GM12878 (cell line): ENCODE results near the gene PDE10A. TPM values are rescaled to one million over a fixed set of nuclear protein-coding genes. Genes with fewer than 3 reads are reported as not detected.

ENCODE experiments used
- ATAC-seq: fragments of 200-7000 bp; cut with Tn5 transposase; 3 replicates; pipeline ENCODE4 v1.9.1; 2020; ENCODE audit warnings: mild to moderate bottlenecking, moderate library complexity
- BruUV-seq: library from RNA; stranded (reverse); fragments of 400-500 nt; replicated peaks from 2 replicates; lab custom pipeline; 2021; lab: Mats Ljungman, UMichigan
- CTCF ChIA-PET: fragments of 300-600 bp; sonication (Branson Sonifier 250); formaldehyde crosslinking; extraction: SDS; loops from one replicate; lab custom pipeline; 2021; ENCODE audit warnings: inconsistent platforms; lab: Yijun Ruan, JAX
- POLR2A ChIA-PET: fragments of 350-600 bp; formaldehyde crosslinking; extraction: SDS; loops from one replicate; lab custom pipeline; 2021; ENCODE audit warnings: inconsistent platforms; lab: Charles Lee
- RAD21 ChIA-PET: fragments of 300-600 bp; sonication (Branson Sonifier 250); formaldehyde crosslinking; loops from one replicate; lab custom pipeline; 2023; ENCODE audit warnings: antibody characterized with exemption; ENCODE audit not compliant: unreplicated experiment; lab: Charles Lee
- SMC1A ChIA-PET: fragments of 300-600 bp; sonication (Branson Sonifier 250); formaldehyde crosslinking; loops from one replicate; lab custom pipeline; 2023; ENCODE audit not compliant: unreplicated experiment, uncharacterized antibody; lab: Charles Lee
- DNase-seq: peaks from one replicate; pipeline ENCODE4 v3.0.0-alpha.2; 2011; ENCODE audit warnings: low read depth, low spot score
- FAIRE-seq: peaks from 3 replicates; lab custom pipeline; 2011; peaks lifted over from hg19 to GRCh38; lab: Jason Lieb, UNC
- H2AFZ ChIP-seq: 2 replicates; pipeline ENCODE4 v1.6.0; 2011; ENCODE audit warnings: low read depth, low read length, control low read depth; ENCODE audit not compliant: control insufficient read depth
- H3K27ac ChIP-seq: 2 replicates; pipeline ENCODE4 v1.5.1; 2011; ENCODE audit warnings: control low read depth; ENCODE audit not compliant: control insufficient read depth, insufficient read depth
- H3K27me3 ChIP-seq, 2 experiments: replicated peaks in 1 of 2; 2 replicates each; pipeline versions ENCODE4 v1.6.0 to v1.6.1; 2011; ENCODE audit warnings: low read length in 1 of 2; ENCODE audit not compliant: control insufficient read depth in 2 of 2, insufficient read depth in 2 of 2
- H3K36me3 ChIP-seq, 2 experiments: 2 replicates each; pipeline ENCODE4 v1.5.1; 2011; ENCODE audit warnings: low read length in 1 of 2; ENCODE audit not compliant: control insufficient read depth in 2 of 2, insufficient read depth in 2 of 2
- H3K4me1 ChIP-seq: 2 replicates; pipeline ENCODE4 v1.6.1; 2011; ENCODE audit warnings: mild to moderate bottlenecking, low read length, moderate library complexity, mixed read lengths; ENCODE audit not compliant: control insufficient read depth, insufficient read depth
- H3K4me2 ChIP-seq: 2 replicates; pipeline ENCODE4 v1.6.0; 2011; ENCODE audit warnings: control low read depth; ENCODE audit not compliant: control insufficient read depth, insufficient read depth
- H3K4me3 ChIP-seq: fragments of 200-600 bp; sonication (generic); 2 replicates; pipeline ENCODE4 v1.5.1; 2016
- H3K79me2 ChIP-seq: 2 replicates; pipeline ENCODE4 v1.6.0; 2011; ENCODE audit warnings: low read length; ENCODE audit not compliant: control insufficient read depth, insufficient read depth
- H3K9ac ChIP-seq: 2 replicates; pipeline ENCODE4 v1.8.0; 2011; ENCODE audit warnings: low read length, control low read depth, mixed read lengths; ENCODE audit not compliant: control insufficient read depth, insufficient read depth
- H3K9me3 ChIP-seq: replicated peaks from 3 replicates; pipeline ENCODE4 v1.5.1; 2011; ENCODE audit warnings: mild to moderate bottlenecking, low read length; ENCODE audit not compliant: control insufficient read depth, insufficient read depth
- H4K20me1 ChIP-seq: 2 replicates; pipeline ENCODE4 v1.6.0; 2011; ENCODE audit not compliant: control insufficient read depth, insufficient read depth
- CHD2 ChIP-seq: IDR thresholded peaks from 2 replicates; pipeline ENCODE4 v1.6.1; 2011; ENCODE audit warnings: low read depth, low read length, improper control_type of control experiment, borderline replicate concordance
- CREB1 ChIP-seq: IDR thresholded peaks from 2 replicates; pipeline ENCODE4 v1.6.1; 2012; ENCODE audit warnings: low read depth, mild to moderate bottlenecking, inconsistent platforms
- IKZF1 ChIP-seq: fragments of 450-650 bp; conservative IDR thresholded peaks from 2 replicates; pipeline ENCODE4 v1.6.1; 2017; ENCODE audit warnings: antibody characterized with exemption, mild to moderate bottlenecking
- MTA2 ChIP-seq: fragments of 450-650 bp; IDR thresholded peaks from 2 replicates; pipeline ENCODE4 v1.6.1; 2016; ENCODE audit warnings: low read depth, mild to moderate bottlenecking, moderate library complexity
- MTA3 ChIP-seq: IDR thresholded peaks from 2 replicates; pipeline ENCODE4 v1.6.1; 2012; ENCODE audit warnings: low read length, inconsistent platforms, borderline replicate concordance
- MYB ChIP-seq: fragments of 150-350 bp; IDR thresholded peaks from 2 replicates; pipeline ENCODE4 v1.6.1; 2014; ENCODE audit warnings: mild to moderate bottlenecking, low read depth, low read length, borderline replicate concordance
- SPI1 ChIP-seq: IDR thresholded peaks from 2 replicates; pipeline ENCODE4 v1.6.1; 2011; ENCODE audit warnings: low read depth, mild to moderate bottlenecking, low read length, moderate library complexity, borderline replicate concordance; ENCODE audit not compliant: insufficient read depth
- YY1 ChIP-seq: IDR thresholded peaks from 2 replicates; pipeline ENCODE4 v1.6.1; 2011; ENCODE audit warnings: low read depth, mild to moderate bottlenecking, low read length
- ZNF217 ChIP-seq: fragments of 450-650 bp; IDR thresholded peaks from 2 replicates; pipeline ENCODE4 v1.6.1; 2017; ENCODE audit warnings: antibody characterized with exemption, mild to moderate bottlenecking
- ZZZ3 ChIP-seq: IDR thresholded peaks from 2 replicates; pipeline ENCODE4 v1.6.1; 2011; ENCODE audit warnings: low read depth; ENCODE audit not compliant: control insufficient read depth, insufficient read length
- WGBS: methylation state at CpG from one replicate; pipeline ENCODE4 v1.1.6; 2016; ENCODE audit warnings: low lambda C conversion rate; ENCODE audit not compliant: insufficient replicate concordance, insufficient coverage; ENCODE audit errors: missing lambda C conversion rate; 5-methylcytosine and 5-hydroxymethylcytosine counted together
- in situ Hi-C: fragments of 300-500 bp; cut with MboI; formaldehyde crosslinking; loops from 9 replicates; pipeline ENCODE4 v1.14.3; 2018; ENCODE audit warnings: mixed read lengths
- intact Hi-C: fragments of 100-400 bp; cut with micrococcal nuclease; formaldehyde crosslinking; loops from one replicate; pipeline ENCODE4 v1.14.2; 2022; ENCODE audit not compliant: unreplicated experiment
- polyA plus RNA-seq, 11 experiments: library from polyadenylated mRNA; depleted of rRNA in 4 of 11; unstranded in 6 of 11; stranded (reverse) in 5 of 11; fragments of >200 nt; fragmentation: Nextera tagmentation in 4 of 11; fragmentation: Illumina TruSeq in 1 of 11; extraction: Ambion mirVana in 4 of 11; extraction: Trizol in 1 of 11; gene quantifications; 1 replicate in 1 of 11; 2 replicates in 10 of 11; pipeline versions ENCODE4 v1.2.1 to v1.2.3, GENCODE V29; 2011 to 2016; ENCODE audit warnings: inconsistent platforms in 2 of 11, missing spikeins in 2 of 11, low read depth in 1 of 11
- total RNA-seq, 4 experiments: library from RNA; depleted of rRNA in 3 of 4; stranded (reverse); fragments of >200 nt in 3 of 4; fragmentation: Illumina TruSeq in 1 of 4; extraction: Trizol in 1 of 4; gene quantifications; 2 replicates each; pipeline versions ENCODE4 v1.2.1 to v1.2.3, GENCODE V29; 2013 to 2021
- TF ChIP-seq, protein P1 (sequence below): fragments of 450-650 bp; IDR thresholded peaks from 2 replicates; pipeline ENCODE4 v1.6.1; 2017; ENCODE audit warnings: low read depth, mild to moderate bottlenecking, moderate library complexity
- TF ChIP-seq, protein P2 (sequence below): fragments of 450-650 bp; IDR thresholded peaks from 2 replicates; pipeline ENCODE4 v1.6.1; 2016; ENCODE audit warnings: mild to moderate bottlenecking, moderate library complexity, borderline replicate concordance

PDE10A gene
- total and polyA plus RNA-seq, 10 of the 15 experiments (the other 5 are each of a cell fraction or from before 2014, with no cell fraction given): under 0.01 to 1.3 (median 0.03) TPM; not detected in 2

DNA sequence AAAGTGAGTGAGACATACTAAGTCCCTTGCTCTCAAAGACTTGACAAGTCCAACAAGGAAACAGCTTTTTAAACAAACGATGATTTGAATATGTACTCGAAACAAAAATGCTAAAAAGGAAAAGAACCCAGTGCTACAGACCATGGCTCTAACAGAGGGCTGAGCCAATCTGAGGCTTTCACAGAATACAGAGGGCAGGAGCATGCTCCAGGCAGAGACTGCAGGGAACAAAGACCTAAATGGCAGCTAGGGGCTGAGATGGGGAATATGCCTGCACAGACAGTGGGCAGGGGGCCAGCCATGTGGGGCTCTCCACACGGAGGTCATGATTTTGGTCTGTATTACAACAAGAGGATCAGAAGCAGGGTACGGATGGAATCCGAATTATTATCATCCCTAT lies 322.5 kb downstream of the PDE10A start:
- H4K20me1 ChIP-seq: no peaks in the 10 kb centered on the region
- in situ Hi-C loops: no loop called here
- H3K36me3 ChIP-seq: no peaks in the 10 kb centered on the region
- 6% methylated on average over 5 of the region's 5 CpGs for WGBS
- no peak overlapping the region for H3K4me2 ChIP-seq
- no TSS peak for BruUV-seq
- ChIA-PET POLR2A (no interaction called here), SMC1A (no interaction called here), CTCF (no interaction called here), RAD21 (no interaction called here)
- H3K9me3 ChIP-seq: no peaks in the 10 kb centered on the region
- H3K4me1 ChIP-seq: no peaks in the 10 kb centered on the region
- no peak overlapping the region for H3K4me3 ChIP-seq
- DNase-seq (no peak), FAIRE-seq (no peak), ATAC-seq (no peak)
- no peak overlapping the region for H3K27ac ChIP-seq
- H3K27me3 ChIP-seq: no peaks in the 10 kb centered on the region
- no peaks in the 10 kb centered on the region for H3K79me2 ChIP-seq
- intact Hi-C loops: no loop called here
- TF ChIP-seq ZNF217 (no peak), MTA2 (no peak), IKZF1 (no peak), CHD2 (no peak), CREB1 (no peak), YY1 (no peak), ZZZ3 (no peak), SPI1 (no peak), MYB (no peak), MTA3 (no peak)
- TF ChIP-seq, protein P1, sequence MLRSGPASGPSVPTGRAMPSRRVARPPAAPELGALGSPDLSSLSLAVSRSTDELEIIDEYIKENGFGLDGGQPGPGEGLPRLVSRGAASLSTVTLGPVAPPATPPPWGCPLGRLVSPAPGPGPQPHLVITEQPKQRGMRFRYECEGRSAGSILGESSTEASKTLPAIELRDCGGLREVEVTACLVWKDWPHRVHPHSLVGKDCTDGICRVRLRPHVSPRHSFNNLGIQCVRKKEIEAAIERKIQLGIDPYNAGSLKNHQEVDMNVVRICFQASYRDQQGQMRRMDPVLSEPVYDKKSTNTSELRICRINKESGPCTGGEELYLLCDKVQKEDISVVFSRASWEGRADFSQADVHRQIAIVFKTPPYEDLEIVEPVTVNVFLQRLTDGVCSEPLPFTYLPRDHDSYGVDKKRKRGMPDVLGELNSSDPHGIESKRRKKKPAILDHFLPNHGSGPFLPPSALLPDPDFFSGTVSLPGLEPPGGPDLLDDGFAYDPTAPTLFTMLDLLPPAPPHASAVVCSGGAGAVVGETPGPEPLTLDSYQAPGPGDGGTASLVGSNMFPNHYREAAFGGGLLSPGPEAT: no peak
- TF ChIP-seq, protein P2, sequence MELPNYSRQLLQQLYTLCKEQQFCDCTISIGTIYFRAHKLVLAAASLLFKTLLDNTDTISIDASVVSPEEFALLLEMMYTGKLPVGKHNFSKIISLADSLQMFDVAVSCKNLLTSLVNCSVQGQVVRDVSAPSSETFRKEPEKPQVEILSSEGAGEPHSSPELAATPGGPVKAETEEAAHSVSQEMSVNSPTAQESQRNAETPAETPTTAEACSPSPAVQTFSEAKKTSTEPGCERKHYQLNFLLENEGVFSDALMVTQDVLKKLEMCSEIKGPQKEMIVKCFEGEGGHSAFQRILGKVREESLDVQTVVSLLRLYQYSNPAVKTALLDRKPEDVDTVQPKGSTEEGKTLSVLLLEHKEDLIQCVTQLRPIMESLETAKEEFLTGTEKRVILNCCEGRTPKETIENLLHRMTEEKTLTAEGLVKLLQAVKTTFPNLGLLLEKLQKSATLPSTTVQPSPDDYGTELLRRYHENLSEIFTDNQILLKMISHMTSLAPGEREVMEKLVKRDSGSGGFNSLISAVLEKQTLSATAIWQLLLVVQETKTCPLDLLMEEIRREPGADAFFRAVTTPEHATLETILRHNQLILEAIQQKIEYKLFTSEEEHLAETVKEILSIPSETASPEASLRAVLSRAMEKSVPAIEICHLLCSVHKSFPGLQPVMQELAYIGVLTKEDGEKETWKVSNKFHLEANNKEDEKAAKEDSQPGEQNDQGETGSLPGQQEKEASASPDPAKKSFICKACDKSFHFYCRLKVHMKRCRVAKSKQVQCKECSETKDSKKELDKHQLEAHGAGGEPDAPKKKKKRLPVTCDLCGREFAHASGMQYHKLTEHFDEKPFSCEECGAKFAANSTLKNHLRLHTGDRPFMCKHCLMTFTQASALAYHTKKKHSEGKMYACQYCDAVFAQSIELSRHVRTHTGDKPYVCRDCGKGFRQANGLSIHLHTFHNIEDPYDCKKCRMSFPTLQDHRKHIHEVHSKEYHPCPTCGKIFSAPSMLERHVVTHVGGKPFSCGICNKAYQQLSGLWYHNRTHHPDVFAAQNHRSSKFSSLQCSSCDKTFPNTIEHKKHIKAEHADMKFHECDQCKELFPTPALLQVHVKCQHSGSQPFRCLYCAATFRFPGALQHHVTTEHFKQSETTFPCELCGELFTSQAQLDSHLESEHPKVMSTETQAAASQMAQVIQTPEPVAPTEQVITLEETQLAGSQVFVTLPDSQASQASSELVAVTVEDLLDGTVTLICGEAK: no peak
- TF ChIP-seq, all 136 proteins: peak for 0
- no peak overlapping the region for H2AFZ ChIP-seq
- no peak overlapping the region for H3K9ac ChIP-seq
